Testis (tissue), 2 donors: Measurements from ENCODE around the gene TENT4B.

ENCODE experiments used
- CTCF ChIP-seq, 3 experiments: fragments of 450-650 bp in 2 of 3; fragments of 200-600 bp in 1 of 3; sonication (generic) in 1 of 3; IDR thresholded peaks; one replicate each; pipeline ENCODE4 v1.5.1; 2016 to 2019; ENCODE audit warnings: antibody characterized with exemption in 3 of 3, mild to moderate bottlenecking in 2 of 3, moderate library complexity in 1 of 3
- POLR2A ChIP-seq: fragments of 450-650 bp; IDR thresholded peaks from one replicate; pipeline ENCODE4 v1.6.1; 2017; ENCODE audit warnings: antibody characterized with exemption, mild to moderate bottlenecking, moderate library complexity

GRCh38 chr16:50195756-50196155 is 42.6 kb downstream of the TENT4B start:
- TF ChIP-seq POLR2A, result no peak
- TF ChIP-seq CTCF (IDR thresholded peaks at IDR 0.05), result no peak
